Left ventricle myocardium inferior (tissue), 1 donor: ENCODE measurements around the gene HACD2. TPM values are rescaled to one million over a fixed set of nuclear protein-coding genes. Genes with fewer than 3 reads are reported as not detected.
A peak's percentile ranks its signal among the peaks of the same experiment; 100 is the strongest.

Experiments used
- DNase-seq: peaks from one replicate; pipeline ENCODE4 v3.0.0-alpha.2; 2020
- H3K27ac ChIP-seq: fragments of 200-600 bp; replicated peaks from 2 replicates; pipeline ENCODE4 v1.8.0; 2021
- H3K27me3 ChIP-seq: fragments of 200-600 bp; 2 replicates; pipeline ENCODE4 v1.8.0; 2021; ENCODE audit warnings: low read depth
- H3K36me3 ChIP-seq: fragments of 200-600 bp; 2 replicates; pipeline ENCODE4 v1.8.0; 2021
- H3K4me1 ChIP-seq: fragments of 200-600 bp; 2 replicates; pipeline ENCODE4 v1.8.0; 2021
- H3K4me3 ChIP-seq: fragments of 200-600 bp; 2 replicates; pipeline ENCODE4 v1.8.0; 2021; ENCODE audit warnings: mild to moderate bottlenecking, moderate library complexity
- H3K9me3 ChIP-seq: fragments of 200-600 bp; replicated peaks from 2 replicates; pipeline ENCODE4 v1.8.0; 2021
- intact Hi-C: fragments of 100-400 bp; cut with micrococcal nuclease; formaldehyde crosslinking; loops from one replicate; pipeline ENCODE4 v1.11.0; 2022
- total RNA-seq: library from RNA; stranded (reverse); fragmentation: NEBNext Ultra II Directional; extraction: Animal tissue kit (Norgen Biotek cat#: 25700); gene quantifications from one replicate; pipeline ENCODE4 v1.2.1, GENCODE V29; 2021
- TF ChIP-seq, protein P1 (sequence below): fragments of 200-600 bp; IDR thresholded peaks from 2 replicates; pipeline ENCODE4 v1.8.0; 2021; ENCODE audit warnings: antibody characterized with exemption, mild to moderate bottlenecking, borderline replicate concordance
- donor health status: DM: no; HTN: yes; CAD: no; lungs with severe emphysema.

HACD2 gene
- total RNA-seq, 1 donor from 2014 or later: 8.1 TPM

DNA sequence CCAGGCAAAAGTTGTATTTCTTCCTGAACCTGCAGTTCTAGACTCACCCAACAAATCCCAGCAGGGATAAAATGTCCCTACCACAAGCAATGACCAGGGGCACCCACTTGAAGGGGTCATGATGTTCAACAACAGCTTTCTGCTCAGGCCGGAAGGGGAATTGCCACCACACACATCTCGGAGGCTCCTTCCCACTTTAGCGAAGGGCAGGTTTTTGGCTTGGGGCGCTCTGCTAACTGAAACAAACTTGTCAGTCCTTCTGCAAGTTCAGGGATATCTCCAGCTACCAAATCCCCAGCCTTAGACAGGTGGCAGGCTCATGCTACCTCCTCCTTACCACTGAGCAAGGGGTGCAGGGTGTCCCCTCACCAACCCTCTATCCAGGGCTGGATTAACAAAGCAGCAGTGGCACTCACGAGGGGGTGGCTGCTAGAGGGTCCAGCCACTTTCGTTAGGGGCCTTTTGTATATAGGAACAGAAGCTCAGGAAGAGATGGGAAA is 138.2 kb downstream of the HACD2 start:
- Histone ChIP-seq H3K36me3 (peaks cover 7% of the 10 kb centered on the region), H3K9me3 (no peaks in the 10 kb centered on the region), H3K4me1 (peaks cover 70% of the 10 kb centered on the region), H3K27ac (peak overlapping the region; percentile 92), H3K4me3 (peak overlapping the region; percentile 86), H3K27me3 (peaks cover 53% of the 10 kb centered on the region)
- intact Hi-C loops: no loop called here
- TF ChIP-seq, protein P1, sequence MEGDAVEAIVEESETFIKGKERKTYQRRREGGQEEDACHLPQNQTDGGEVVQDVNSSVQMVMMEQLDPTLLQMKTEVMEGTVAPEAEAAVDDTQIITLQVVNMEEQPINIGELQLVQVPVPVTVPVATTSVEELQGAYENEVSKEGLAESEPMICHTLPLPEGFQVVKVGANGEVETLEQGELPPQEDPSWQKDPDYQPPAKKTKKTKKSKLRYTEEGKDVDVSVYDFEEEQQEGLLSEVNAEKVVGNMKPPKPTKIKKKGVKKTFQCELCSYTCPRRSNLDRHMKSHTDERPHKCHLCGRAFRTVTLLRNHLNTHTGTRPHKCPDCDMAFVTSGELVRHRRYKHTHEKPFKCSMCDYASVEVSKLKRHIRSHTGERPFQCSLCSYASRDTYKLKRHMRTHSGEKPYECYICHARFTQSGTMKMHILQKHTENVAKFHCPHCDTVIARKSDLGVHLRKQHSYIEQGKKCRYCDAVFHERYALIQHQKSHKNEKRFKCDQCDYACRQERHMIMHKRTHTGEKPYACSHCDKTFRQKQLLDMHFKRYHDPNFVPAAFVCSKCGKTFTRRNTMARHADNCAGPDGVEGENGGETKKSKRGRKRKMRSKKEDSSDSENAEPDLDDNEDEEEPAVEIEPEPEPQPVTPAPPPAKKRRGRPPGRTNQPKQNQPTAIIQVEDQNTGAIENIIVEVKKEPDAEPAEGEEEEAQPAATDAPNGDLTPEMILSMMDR: no peak
- no peak for DNase-seq

DNA sequence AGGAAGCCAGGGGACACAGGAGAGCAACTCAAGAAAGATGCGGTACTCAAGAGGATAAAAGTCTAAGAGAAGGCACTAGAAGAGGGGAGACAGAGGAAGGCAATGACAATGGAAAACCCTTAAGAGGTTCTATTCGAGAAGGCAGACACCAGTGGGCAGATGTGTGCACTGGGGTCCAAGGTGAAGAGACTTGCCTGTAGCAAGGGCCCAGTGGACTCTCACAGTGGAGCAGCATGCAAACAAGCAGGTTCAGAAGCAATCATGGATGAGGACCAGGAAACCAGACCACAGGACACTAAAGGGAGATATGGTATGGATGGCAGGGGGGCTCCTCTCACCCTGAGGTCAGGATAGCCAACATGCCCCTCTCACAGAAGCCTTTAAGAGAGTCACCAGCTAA is 138.6 kb downstream of the HACD2 start:
- intact Hi-C loops: no loop called here
- Histone ChIP-seq H3K27me3 (peaks cover 53% of the 10 kb centered on the region), H3K36me3 (peaks cover 7% of the 10 kb centered on the region), H3K4me3 (peak overlapping the region; percentile 86), H3K27ac (peak overlapping the region; percentile 92), H3K4me1 (peaks cover 75% of the 10 kb centered on the region), H3K9me3 (no peaks in the 10 kb centered on the region)
- no peak for DNase-seq
- TF ChIP-seq, protein P1: no peak

DNA sequence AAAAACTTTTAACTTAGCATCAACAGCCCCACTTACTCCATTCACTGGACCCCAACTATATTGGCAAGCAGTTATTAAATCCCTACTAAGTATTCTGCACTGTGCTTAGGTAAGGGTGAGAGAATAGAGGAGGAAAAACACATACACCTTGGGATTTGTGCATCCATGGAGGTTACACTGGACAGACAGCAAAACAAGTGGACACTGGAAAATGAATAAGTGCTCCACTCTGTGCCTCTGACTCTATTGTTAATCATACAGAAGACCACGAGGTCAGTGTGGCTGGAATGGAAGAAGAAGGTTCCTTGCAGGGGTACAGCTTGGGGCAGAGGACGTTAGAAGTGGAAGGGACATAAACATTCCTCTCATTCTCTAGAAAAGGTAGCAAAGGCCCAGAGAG is 139.2 kb downstream of the HACD2 start:
- peaks cover 48% of the 10 kb centered on the region for H3K27me3 ChIP-seq
- H3K4me1 ChIP-seq: peaks cover 78% of the 10 kb centered on the region
- TF ChIP-seq, protein P1: no peak
- peaks cover 7% of the 10 kb centered on the region for H3K36me3 ChIP-seq
- intact Hi-C loops: no loop called here
- H3K9me3 ChIP-seq: no peaks in the 10 kb centered on the region
- H3K4me3 ChIP-seq: peak overlapping the region; percentile 86
- H3K27ac ChIP-seq: peak overlapping the region; percentile 92
- DNase-seq: no peak

DNA sequence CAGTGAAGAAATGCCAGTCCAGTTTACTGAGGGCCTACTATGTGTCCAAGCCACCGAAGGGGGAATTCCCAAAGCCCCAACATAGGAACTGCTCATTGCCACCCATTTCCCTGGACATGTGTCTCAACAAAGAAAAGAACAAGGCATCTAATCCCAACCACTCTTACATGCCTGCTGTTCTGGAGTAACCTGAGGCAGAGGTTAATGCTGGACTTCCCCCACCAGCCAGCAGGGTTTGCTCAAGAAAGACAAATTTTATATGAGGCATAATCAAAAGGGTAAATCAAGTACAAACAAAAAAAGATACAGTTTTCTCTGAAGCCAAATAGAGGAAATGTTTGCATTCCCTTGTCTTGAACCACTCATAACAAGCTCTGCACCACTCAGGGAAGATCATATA is 140.1 kb downstream of the HACD2 start:
- Histone ChIP-seq H3K36me3 (peaks cover 7% of the 10 kb centered on the region), H3K27ac (peak overlapping the region; percentile 92), H3K27me3 (peaks cover 38% of the 10 kb centered on the region), H3K4me3 (peak overlapping the region; percentile 86), H3K9me3 (no peaks in the 10 kb centered on the region), H3K4me1 (peaks cover 78% of the 10 kb centered on the region)
- intact Hi-C loops: no loop called here
- TF ChIP-seq, protein P1: peak; percentile 29
- no peak for DNase-seq

DNA sequence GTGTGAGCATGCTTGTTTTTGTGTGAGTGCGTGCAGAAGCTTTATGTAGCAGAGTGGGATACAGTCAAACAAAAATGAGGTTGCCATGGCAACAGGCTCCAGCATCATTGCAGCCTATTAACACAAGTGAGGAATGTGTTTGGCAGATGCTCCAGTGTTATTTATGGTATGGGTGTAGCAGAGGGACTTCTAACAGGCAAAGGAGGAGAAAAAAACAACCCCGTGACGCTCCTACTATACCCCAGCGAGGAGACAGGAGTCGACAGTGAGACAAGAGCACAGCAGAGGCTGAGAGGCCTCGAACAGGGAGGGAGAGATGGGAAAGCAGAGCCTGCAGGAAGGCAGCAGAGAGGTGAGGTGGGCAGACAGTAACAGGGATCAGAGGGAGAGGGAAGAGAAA is 140.8 kb downstream of the HACD2 start:
- H3K27me3 ChIP-seq: peaks cover 31% of the 10 kb centered on the region
- no peak for DNase-seq
- peaks cover 77% of the 10 kb centered on the region for H3K4me1 ChIP-seq
- H3K27ac ChIP-seq: peak overlapping the region; percentile 92
- H3K4me3 ChIP-seq: peak overlapping the region; percentile 86
- H3K9me3 ChIP-seq: no peaks in the 10 kb centered on the region
- H3K36me3 ChIP-seq: peaks cover 7% of the 10 kb centered on the region
- TF ChIP-seq, protein P1: no peak
- intact Hi-C loops: no loop called here
